CD4-positive, alpha-beta T cell (primary cell): ENCODE measurements around the gene CXCL5. TPM values are rescaled to one million over a fixed set of nuclear protein-coding genes. Genes with fewer than 3 reads are reported as not detected.
"Not testable (repeated sequence)": the region's sequence is repeated elsewhere in the genome, so short reads cannot be mapped to it uniquely, and the experiment has no call there.

Experiments used
- ATAC-seq: fragments of 200-7000 bp; cut with Tn5 transposase; one replicate; pipeline ENCODE4 v1.10.0; 2022; ENCODE audit warnings: mild to moderate bottlenecking; ENCODE audit not compliant: poor library complexity
- CTCF ChIA-PET: fragments of 350-600 bp; sonication (Branson Sonifier 250); formaldehyde crosslinking; loops from one replicate; lab custom pipeline; 2021; ENCODE audit warnings: antibody characterized with exemption, inconsistent platforms; lab: Charles Lee
- POLR2A ChIA-PET: fragments of 350-600 bp; sonication (Branson Sonifier 250); formaldehyde crosslinking; loops from one replicate; lab custom pipeline; 2021; ENCODE audit warnings: antibody characterized with exemption, inconsistent platforms; lab: Charles Lee
- DNase-seq, 14 experiments: peaks; one replicate each; pipeline ENCODE4 v3.0.0-alpha.2; 2013 to 2020; ENCODE audit warnings: mixed read lengths in 2 of 14
- H3K27ac ChIP-seq, 2 donors: one replicate each; pipeline versions ENCODE4 v1.5.1 to v1.7.0; 2013; ENCODE audit warnings: low read length in 2 of 2, low read depth in 1 of 2, mild to moderate bottlenecking in 1 of 2
- H3K27me3 ChIP-seq, 2 experiments: 1 replicate in 1 of 2; 2 replicates in 1 of 2; pipeline versions ENCODE4 v1.6.1 to v1.7.0; 2013; ENCODE audit warnings: low read length in 2 of 2, control low read depth in 1 of 2, mild to moderate bottlenecking in 1 of 2, moderate library complexity in 1 of 2; ENCODE audit not compliant: insufficient read depth in 2 of 2, control insufficient read depth in 1 of 2
- H3K36me3 ChIP-seq: one replicate; pipeline ENCODE4 v1.6.1; 2013; ENCODE audit warnings: low read length, control low read depth; ENCODE audit not compliant: insufficient read depth
- H3K4me1 ChIP-seq: one replicate; pipeline ENCODE4 v1.6.1; 2013; ENCODE audit warnings: low read length, control low read depth; ENCODE audit not compliant: insufficient read depth
- H3K4me3 ChIP-seq: one replicate; pipeline ENCODE4 v1.5.1; 2013; ENCODE audit warnings: mild to moderate bottlenecking, low read length, moderate library complexity
- H3K9me3 ChIP-seq, 2 experiments: 1 replicate in 1 of 2; 2 replicates in 1 of 2; pipeline versions ENCODE4 v1.6.1 to v1.7.0; 2013; ENCODE audit warnings: low read length in 2 of 2, mild to moderate bottlenecking in 2 of 2, control low read depth in 1 of 2, moderate library complexity in 1 of 2; ENCODE audit not compliant: control insufficient read depth in 1 of 2, insufficient read depth in 1 of 2
- H3K27ac Mint-ChIP-seq: one replicate; pipeline ENCODE4 v1.8.0; 2020; ENCODE audit warnings: mixed read lengths
- H3K27me3 Mint-ChIP-seq: one replicate; pipeline ENCODE4 v1.8.0; 2021; ENCODE audit warnings: mixed read lengths
- H3K36me3 Mint-ChIP-seq: one replicate; pipeline ENCODE4 v1.8.0; 2021; ENCODE audit warnings: low read depth, mixed read lengths
- H3K4me1 Mint-ChIP-seq: one replicate; pipeline ENCODE4 v1.8.0; 2021; ENCODE audit warnings: low read depth, mixed read lengths
- H3K4me3 Mint-ChIP-seq: one replicate; pipeline ENCODE4 v1.8.0; 2020; ENCODE audit warnings: mild to moderate bottlenecking, mixed read lengths
- H3K9me3 Mint-ChIP-seq: one replicate; pipeline ENCODE4 v1.8.0; 2020; ENCODE audit warnings: mixed read lengths
- CTCF ChIP-seq: fragments of 200-600 bp; IDR thresholded peaks from one replicate; pipeline ENCODE4 v1.8.0; 2022; ENCODE audit warnings: antibody characterized with exemption, mild to moderate bottlenecking
- intact Hi-C, 2 experiments: fragments of 100-400 bp; cut with DNase I in 1 of 2; cut with micrococcal nuclease in 1 of 2; formaldehyde crosslinking; loops; one replicate each; pipeline versions ENCODE4 v1.15.1 to v1.9.0; 2023 to 2025; cut with DNase I, micrococcal nuclease
- total RNA-seq, 174 experiments: library from RNA in 2 of 174; stranded (reverse) in 2 of 174; gene quantifications; one replicate each; pipeline ENCODE4 v1.2.3 and lab custom pipeline; 2021 to 2026

CXCL5 gene
- total RNA-seq, 2 experiments from 2014 or later = not detected

GRCh38 chr4:73952352-73952751 lies 46.1 kb downstream of the CXCL5 start:
- no peaks in the 10 kb centered on the region for H3K36me3 Mint-ChIP-seq
- Histone ChIP-seq H3K36me3 (no peaks in the 10 kb centered on the region), H3K4me1 (no peaks in the 10 kb centered on the region), H3K4me3 (no peak overlapping the region), H3K27me3 (no peaks in the 10 kb centered on the region), H3K9me3 (no peaks in the 10 kb centered on the region), H3K27ac (no peak overlapping the region)
- TF ChIP-seq CTCF = no peak
- H3K27ac Mint-ChIP-seq = no peak overlapping the region
- DNase-seq = no peak
- ATAC-seq = no peak
- peaks cover 8% of the 10 kb centered on the region for H3K9me3 Mint-ChIP-seq
- no peak overlapping the region for H3K4me3 Mint-ChIP-seq
- ChIA-PET CTCF (no interaction called here), POLR2A (no interaction called here)
- H3K4me1 Mint-ChIP-seq = no peaks in the 10 kb centered on the region
- intact Hi-C loops = no loop called here
- H3K27me3 Mint-ChIP-seq = peaks cover under 1% of the 10 kb centered on the region

- H3K36me3 ChIP-seq, H3K4me1 Mint-ChIP-seq, CTCF ChIA-PET, H3K4me3 ChIP-seq, H3K9me3 Mint-ChIP-seq, H3K9me3 ChIP-seq, H3K36me3 Mint-ChIP-seq, H3K27ac Mint-ChIP-seq, H3K27ac ChIP-seq, ATAC-seq, POLR2A ChIA-PET, H3K27me3 ChIP-seq, intact Hi-C loops, DNase-seq, H3K4me3 Mint-ChIP-seq, H3K4me1 ChIP-seq: not testable (repeated sequence)
- H3K27me3 Mint-ChIP-seq = peaks cover 18% of the 10 kb centered on the region
Measured at GRCh38 chr4:73950376-73950920, 48.0 kb downstream of the CXCL5 start.

GRCh38 chr4:73948990-73949706 lies 49.3 kb downstream of the CXCL5 start:
- no peaks in the 10 kb centered on the region for H3K4me1 ChIP-seq
- Mint-ChIP-seq H3K36me3 (no peaks in the 10 kb centered on the region), H3K27me3 (peaks cover 29% of the 10 kb centered on the region), H3K4me1 (no peaks in the 10 kb centered on the region), H3K4me3 (no peak overlapping the region), H3K27ac (no peak overlapping the region), H3K9me3 (no peaks in the 10 kb centered on the region)
- DNase-seq (no peak), ATAC-seq (no peak)
- TF ChIP-seq CTCF = no peak
- H3K9me3 ChIP-seq = no peaks in the 10 kb centered on the region
- ChIA-PET CTCF (no interaction called here), POLR2A (interaction anchor here (0.6 kb wide), 1 partner anchor 22 kb away, joined by 3 read pairs; no protein-coding TSS in a partner anchor)
- no peaks in the 10 kb centered on the region for H3K36me3 ChIP-seq
- no peak overlapping the region for H3K4me3 ChIP-seq
- peaks cover 4 to 7% of the 10 kb centered on the region in 2 experiments for H3K27me3 ChIP-seq
- intact Hi-C loops = no loop called here
- no peak overlapping the region for H3K27ac ChIP-seq
